Ovary (tissue), 9 donors: Measurements from ENCODE around the gene MAFB. TPM values are rescaled to one million over a fixed set of nuclear protein-coding genes. Genes with fewer than 3 reads are reported as not detected.

ENCODE experiments used
- DNase-seq, 5 donors: peaks; one replicate each; pipeline ENCODE4 v3.0.0-alpha.2; 2019 to 2020
- H3K27ac ChIP-seq, 2 donors: fragments of 200-600 bp; one replicate each; pipeline versions ENCODE4 v1.5.1 to v1.8.0; 2019 to 2022
- H3K27me3 ChIP-seq: fragments of 200-600 bp; one replicate; pipeline ENCODE4 v1.8.0; 2022
- H3K36me3 ChIP-seq: fragments of 200-600 bp; sonication (generic); one replicate; pipeline ENCODE4 v1.5.1; 2019
- H3K4me1 ChIP-seq: one replicate; pipeline ENCODE4 v1.8.1; 2013; ENCODE audit warnings: mild to moderate bottlenecking, moderate library complexity; ENCODE audit not compliant: insufficient read depth
- H3K4me3 ChIP-seq: fragments of 200-600 bp; sonication (generic); one replicate; pipeline ENCODE4 v1.5.1; 2017
- H3K9me3 ChIP-seq, 2 donors: fragments of 200-600 bp in 1 of 2; sonication (generic) in 1 of 2; one replicate each; pipeline versions ENCODE4 v1.5.1 to v1.8.1; 2013 to 2019; ENCODE audit warnings: mild to moderate bottlenecking in 1 of 2, moderate library complexity in 1 of 2
- EP300 ChIP-seq: sonication (generic); formaldehyde crosslinking; IDR thresholded peaks from one replicate; pipeline ENCODE4 v1.6.1; 2017; ENCODE audit warnings: antibody characterized with exemption
- POLR2A ChIP-seq: fragments of 450-650 bp; IDR thresholded peaks from one replicate; pipeline ENCODE4 v1.6.1; 2017; ENCODE audit warnings: antibody characterized with exemption, mild to moderate bottlenecking, moderate library complexity
- WGBS, 3 donors: extraction: QIAGEN DNeasy Blood & Tissue Kit in 1 of 3; methylation state at CpG; one replicate each; pipeline versions ENCODE4 v1.1.5 to v1.1.7; 2013 to 2017; 5-methylcytosine and 5-hydroxymethylcytosine counted together
- intact Hi-C, 4 donors: fragments of 100-400 bp; cut with DNase I; formaldehyde crosslinking; loops; one replicate each; pipeline versions ENCODE4 v1.11.0 to v1.15.1; 2022 to 2023
- polyA plus RNA-seq, 2 donors: library from polyadenylated mRNA; stranded (reverse); fragments of 200-250 nt in 1 of 2; fragments of 350-450 nt in 1 of 2; fragmentation: Illumina TruSeq in 1 of 2; extraction: RNeasy Lipid Tissue Mini Kit (QIAGEN cat#74804) in 1 of 2; gene quantifications; one replicate each; pipeline ENCODE4 v1.2.3, GENCODE V29; 2013 to 2014
- total RNA-seq, 7 donors: library from RNA; depleted of rRNA in 2 of 7; stranded (reverse); fragments of >200 nt in 2 of 7; fragmentation: NEBNext Ultra II Directional in 3 of 7; extraction: Animal tissue kit (Norgen Biotek cat#: 25700) in 3 of 7; gene quantifications; one replicate each; pipeline versions ENCODE4 v1.1.0 to v1.2.4, GENCODE V29; 2016 to 2023
- TF ChIP-seq, protein P1 (sequence below), 3 donors: fragments of 450-650 bp in 2 of 3; fragments of 200-600 bp in 1 of 3; IDR thresholded peaks; one replicate each; pipeline versions ENCODE4 v1.5.1 to v1.8.0; 2016 to 2022; ENCODE audit warnings: antibody characterized with exemption in 3 of 3, mild to moderate bottlenecking in 1 of 3
- donor health status: DM: no; HTN: no; CAD: no; lungs with moderate emphysema.
- donor health status: DM: no; HTN: no; CAD: no.
- donor health status: Bipolar disorder and iron deficiency.
- donor health status: DM: yes; HTN: yes; CAD: no.
- donor health status: DM: no; HTN: no; CAD: no.
- donor health status: DM: yes; HTN: yes; CAD: no.

The MAFB gene
- total and polyA plus RNA-seq, 9 donors: 6.9 to 29.4 (median 11.9) TPM

DNA sequence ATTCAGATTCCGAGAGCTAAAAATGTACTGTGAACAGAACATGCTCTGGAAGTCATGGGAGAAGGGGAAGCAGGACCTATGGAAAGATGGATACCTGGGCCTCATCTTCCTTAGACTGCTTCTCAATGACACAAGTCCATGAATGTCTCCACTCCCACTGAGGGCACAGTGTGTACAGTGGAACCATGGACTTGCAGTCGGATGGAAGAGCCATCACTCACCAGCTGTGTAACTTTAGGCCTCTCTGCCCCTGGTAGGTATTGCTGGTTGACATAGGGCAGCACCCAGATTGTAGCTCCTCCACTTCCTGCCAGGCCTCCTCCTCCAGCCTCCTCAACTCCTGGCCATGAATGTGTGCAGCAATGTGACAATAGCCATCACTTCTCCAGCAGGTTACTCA lies 52.5 kb downstream of the MAFB start:
- Histone ChIP-seq H3K36me3 (no peaks in the 10 kb centered on the region), H3K9me3 (no peaks in the 10 kb centered on the region), H3K4me3 (no peak overlapping the region), H3K27me3 (no peaks in the 10 kb centered on the region), H3K27ac (no peak overlapping the region), H3K4me1 (no peaks in the 10 kb centered on the region)
- intact Hi-C loops: no loop called here
- no peak for DNase-seq
- no peak for TF ChIP-seq POLR2A
- TF ChIP-seq, protein P1, sequence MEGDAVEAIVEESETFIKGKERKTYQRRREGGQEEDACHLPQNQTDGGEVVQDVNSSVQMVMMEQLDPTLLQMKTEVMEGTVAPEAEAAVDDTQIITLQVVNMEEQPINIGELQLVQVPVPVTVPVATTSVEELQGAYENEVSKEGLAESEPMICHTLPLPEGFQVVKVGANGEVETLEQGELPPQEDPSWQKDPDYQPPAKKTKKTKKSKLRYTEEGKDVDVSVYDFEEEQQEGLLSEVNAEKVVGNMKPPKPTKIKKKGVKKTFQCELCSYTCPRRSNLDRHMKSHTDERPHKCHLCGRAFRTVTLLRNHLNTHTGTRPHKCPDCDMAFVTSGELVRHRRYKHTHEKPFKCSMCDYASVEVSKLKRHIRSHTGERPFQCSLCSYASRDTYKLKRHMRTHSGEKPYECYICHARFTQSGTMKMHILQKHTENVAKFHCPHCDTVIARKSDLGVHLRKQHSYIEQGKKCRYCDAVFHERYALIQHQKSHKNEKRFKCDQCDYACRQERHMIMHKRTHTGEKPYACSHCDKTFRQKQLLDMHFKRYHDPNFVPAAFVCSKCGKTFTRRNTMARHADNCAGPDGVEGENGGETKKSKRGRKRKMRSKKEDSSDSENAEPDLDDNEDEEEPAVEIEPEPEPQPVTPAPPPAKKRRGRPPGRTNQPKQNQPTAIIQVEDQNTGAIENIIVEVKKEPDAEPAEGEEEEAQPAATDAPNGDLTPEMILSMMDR (IDR thresholded peaks at IDR 0.05): no peak
- no peak for TF ChIP-seq EP300
- WGBS, 3 donors: 90 to 100% (median 91%) methylated on average over 2 of the region's 2 CpGs

DNA sequence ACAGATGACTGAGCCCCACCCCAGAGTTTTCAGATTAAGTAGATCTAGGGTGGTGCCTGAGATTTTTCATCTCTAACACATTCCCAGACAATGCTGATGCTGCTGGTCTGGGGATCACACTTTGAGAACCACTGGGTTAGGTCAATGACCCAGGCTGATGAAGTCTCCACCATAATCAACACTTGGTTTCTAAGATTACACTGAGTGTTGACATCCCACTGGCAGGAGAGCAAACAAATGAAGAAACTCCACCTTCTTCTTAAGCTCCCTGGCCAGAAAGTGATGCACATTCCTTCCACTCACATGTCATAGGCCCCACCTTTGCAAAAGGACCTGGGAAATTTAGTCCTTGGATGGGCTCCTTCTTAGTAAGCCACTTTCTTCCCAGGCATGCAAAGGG lies 53.1 kb downstream of the MAFB start:
- intact Hi-C loops: no loop called here
- Histone ChIP-seq H3K4me3 (no peak overlapping the region), H3K4me1 (no peaks in the 10 kb centered on the region), H3K36me3 (no peaks in the 10 kb centered on the region), H3K9me3 (no peaks in the 10 kb centered on the region), H3K27me3 (no peaks in the 10 kb centered on the region), H3K27ac (no peak overlapping the region)
- DNase-seq: no peak
- TF ChIP-seq POLR2A (no peak), EP300 (no peak)
- TF ChIP-seq, protein P1 (IDR thresholded peaks at IDR 0.05): no peak
